NCI-H345 (cell line): ENCODE data around the gene WIPI1.
"Not testable (repeated sequence)": the region's sequence is repeated elsewhere in the genome, so short reads cannot be mapped to it uniquely, and the experiment has no call there.

ENCODE experiments used
- DNase-seq: peaks from one replicate; lab custom pipeline; 2025; lab: John Stamatoyannopoulos, UW

WIPI1 gene

GRCh38 chr17:68457168-68457538 lies at the start of gene WIPI1:
Gene WIPI1, minus strand, starts transcription at chr17:68457496. Its CDS starts 75 bp downstream, at chr17:68457421.
- DNase-seq, result no peak

GRCh38 chr17:68505951-68506350 lies 48.7 kb upstream of the WIPI1 start:
- DNase-seq, result no peak

GRCh38 chr17:68501074-68501473 lies 43.8 kb upstream of the WIPI1 start:
- no peak for DNase-seq

- no peak for DNase-seq
These were observed 42.3 kb upstream of the WIPI1 start for GRCh38 chr17:68499587-68499986.

- DNase-seq, result no peak
These were observed 41.4 kb upstream of the WIPI1 start for GRCh38 chr17:68498479-68499326.

GRCh38 chr17:68497885-68498319 lies 40.6 kb upstream of the WIPI1 start:
- DNase-seq, result no peak

- DNase-seq, result no peak
These were observed 37.8 kb upstream of the WIPI1 start for GRCh38 chr17:68495081-68495480.

- not testable (repeated sequence) for DNase-seq
These were observed 35.2 kb upstream of the WIPI1 start for GRCh38 chr17:68492394-68493054.

- no peak for DNase-seq
These were observed 34.3 kb upstream of the WIPI1 start for GRCh38 chr17:68491381-68492231.

GRCh38 chr17:68489919-68490318 lies 32.6 kb upstream of the WIPI1 start:
- DNase-seq, result no peak

- no peak for DNase-seq
These were observed 27.2 kb upstream of the WIPI1 start for GRCh38 chr17:68484458-68484857.

GRCh38 chr17:68482576-68483041 lies 25.3 kb upstream of the WIPI1 start:
- no peak for DNase-seq

- no peak for DNase-seq
These were observed 23.6 kb upstream of the WIPI1 start for GRCh38 chr17:68480885-68481284.

GRCh38 chr17:68470961-68471360 lies 13.7 kb upstream of the WIPI1 start:
- DNase-seq, result no peak

- no peak for DNase-seq
These were observed 11.5 kb upstream of the WIPI1 start for GRCh38 chr17:68468788-68469187.

- DNase-seq, result no peak
These were observed 11.0 kb upstream of the WIPI1 start for GRCh38 chr17:68468334-68468733.

- no peak for DNase-seq
These were observed 6.1 kb upstream of the WIPI1 start for GRCh38 chr17:68463211-68464019.

- DNase-seq, result peak; percentile 86
These were observed 5.3 kb upstream of the WIPI1 start for GRCh38 chr17:68462381-68463210.

GRCh38 chr17:68461589-68461988 lies 4.3 kb upstream of the WIPI1 start:
- DNase-seq, result no peak

GRCh38 chr17:68461122-68461539 lies 3.8 kb upstream of the WIPI1 start:
- no peak for DNase-seq

- no peak for DNase-seq
These were observed 3.4 kb upstream of the WIPI1 start for GRCh38 chr17:68460715-68461114.
